NCI-H2029 (cell line): Measurements from ENCODE around the gene IFT81.
A peak's percentile ranks its signal among the peaks of the same experiment; 100 is the strongest.
"Not testable (repeated sequence)": the region's sequence is repeated elsewhere in the genome, so short reads cannot be mapped to it uniquely, and the experiment has no call there.

Experiments
- DNase-seq: peaks from one replicate; lab custom pipeline; 2025; lab: John Stamatoyannopoulos, UW

IFT81 gene

GRCh38 chr12:110124269-110124995, at the start of gene IFT81:
TSS of gene IFT81 (plus strand) at chr12:110124357. CDS start at chr12:110127381, 3,024 bp downstream.
- peak; percentile 89 for DNase-seq

- DNase-seq, result no peak
Measured at GRCh38 chr12:110075880-110076279, 48.3 kb upstream of the IFT81 start.

GRCh38 chr12:110077800-110078199, 46.4 kb upstream of the IFT81 start:
- no peak for DNase-seq

- DNase-seq, result peak; percentile 91
Measured at GRCh38 chr12:110079477-110080400, 44.4 kb upstream of the IFT81 start.

- DNase-seq, result no peak
Measured at GRCh38 chr12:110080410-110080809, 43.7 kb upstream of the IFT81 start.

- no peak for DNase-seq
Measured at GRCh38 chr12:110084314-110085015, 39.7 kb upstream of the IFT81 start.

- not testable (repeated sequence) for DNase-seq
Measured at GRCh38 chr12:110088216-110088615, 35.9 kb upstream of the IFT81 start.

GRCh38 chr12:110088936-110089335, 35.2 kb upstream of the IFT81 start:
- DNase-seq, result no peak

GRCh38 chr12:110090266-110091135, 33.7 kb upstream of the IFT81 start:
- no peak for DNase-seq

- DNase-seq, result no peak
Measured at GRCh38 chr12:110091136-110091711, 32.9 kb upstream of the IFT81 start.

- DNase-seq, result no peak
Measured at GRCh38 chr12:110093631-110094311, 30.4 kb upstream of the IFT81 start.

- peak; percentile 45 for DNase-seq
Measured at GRCh38 chr12:110100315-110100970, 23.7 kb upstream of the IFT81 start.

- DNase-seq, result peak; percentile 34
Measured at GRCh38 chr12:110102255-110102654, 21.9 kb upstream of the IFT81 start.

GRCh38 chr12:110104188-110105094, 19.7 kb upstream of the IFT81 start:
- DNase-seq, result no peak

GRCh38 chr12:110105159-110105558, 19.0 kb upstream of the IFT81 start:
- no peak for DNase-seq

- DNase-seq, result no peak
Measured at GRCh38 chr12:110105986-110106385, 18.2 kb upstream of the IFT81 start.

- no peak for DNase-seq
Measured at GRCh38 chr12:110107369-110108281, 16.5 kb upstream of the IFT81 start.
